NCI-H524 (cell line): Measurements from ENCODE around the gene NSMCE1.
"Not testable (repeated sequence)": the region's sequence is repeated elsewhere in the genome, so short reads cannot be mapped to it uniquely, and the experiment has no call there.

Experiments used
- DNase-seq, 2 experiments: peaks; one replicate each; lab custom pipeline; 2025; lab: John Stamatoyannopoulos, UW

The NSMCE1 gene

GRCh38 chr16:27215660-27216059 is 52.9 kb downstream of the NSMCE1 start:
- DNase-seq, result no peak

GRCh38 chr16:27214084-27214961 is 54.2 kb downstream of the NSMCE1 start:
- DNase-seq, result no peak

GRCh38 chr16:27211026-27211425 is 57.5 kb downstream of the NSMCE1 start:
- no peak for DNase-seq

GRCh38 chr16:27210174-27210573 is 58.4 kb downstream of the NSMCE1 start:
- DNase-seq, result no peak

GRCh38 chr16:27209591-27209990 is 59.0 kb downstream of the NSMCE1 start:
- no peak for DNase-seq

- DNase-seq, result no peak
These were observed 59.8 kb downstream of the NSMCE1 start for GRCh38 chr16:27208796-27209195.

- DNase-seq, result no peak
These were observed 60.4 kb downstream of the NSMCE1 start for GRCh38 chr16:27208081-27208680.

- DNase-seq, result not testable (repeated sequence)
These were observed 61.5 kb downstream of the NSMCE1 start for GRCh38 chr16:27207121-27207520.

- DNase-seq, result no peak
These were observed 63.0 kb downstream of the NSMCE1 start for GRCh38 chr16:27205423-27206065.

- no peak for DNase-seq
These were observed 64.2 kb downstream of the NSMCE1 start for GRCh38 chr16:27204312-27204915.

- DNase-seq, result peak; percentile 100
These were observed 64.9 kb downstream of the NSMCE1 start, which contains the start of gene KDM8 for GRCh38 chr16:27203507-27204311. Gene KDM8 (plus strand): TSS chr16:27203526. CDS start chr16:27210124, 6,598 bp downstream.

- peak in 1 of 2 experiments; percentile 93 for DNase-seq
These were observed 65.6 kb downstream of the NSMCE1 start for GRCh38 chr16:27202923-27203506.

GRCh38 chr16:27200914-27201313 is 67.7 kb downstream of the NSMCE1 start:
- DNase-seq, result not testable (repeated sequence)

GRCh38 chr16:27199736-27200135 is 68.8 kb downstream of the NSMCE1 start:
- no peak for DNase-seq

GRCh38 chr16:27199235-27199586 is 69.4 kb downstream of the NSMCE1 start:
- DNase-seq, result no peak

- peak; percentile 7 to 60 for DNase-seq
These were observed 69.9 kb downstream of the NSMCE1 start for GRCh38 chr16:27198451-27199234.

GRCh38 chr16:27197004-27197403 is 71.6 kb downstream of the NSMCE1 start:
- no peak for DNase-seq

- DNase-seq, result no peak
These were observed 72.5 kb downstream of the NSMCE1 start for GRCh38 chr16:27195941-27196595.

- no peak for DNase-seq
These were observed 73.4 kb downstream of the NSMCE1 start for GRCh38 chr16:27195076-27195741.
